ENCODE results near the gene PTPRG.
A peak's percentile ranks its signal among the peaks of the same experiment; 100 is the strongest.

PTPRG gene

DNA sequence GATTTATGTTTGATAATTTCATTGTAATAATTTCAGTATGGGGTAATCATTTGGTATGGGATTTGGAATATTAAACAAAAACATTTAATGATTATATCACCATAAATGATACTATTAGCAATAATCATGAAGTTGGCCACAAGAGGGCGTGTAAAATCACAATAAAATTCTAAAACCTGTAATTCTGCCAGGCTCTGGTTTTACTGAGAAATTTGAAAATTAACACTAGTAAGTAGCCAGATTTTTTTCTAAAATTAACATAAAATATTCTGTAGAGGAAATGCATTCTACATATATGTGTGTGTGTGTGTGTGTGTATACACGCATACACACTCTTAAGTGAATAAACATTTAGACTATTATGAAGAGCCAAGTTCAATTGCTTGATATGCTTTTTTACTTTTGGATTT is 771.5 kb downstream of the PTPRG start:
- DNase-seq = peak; percentile 30

DNA sequence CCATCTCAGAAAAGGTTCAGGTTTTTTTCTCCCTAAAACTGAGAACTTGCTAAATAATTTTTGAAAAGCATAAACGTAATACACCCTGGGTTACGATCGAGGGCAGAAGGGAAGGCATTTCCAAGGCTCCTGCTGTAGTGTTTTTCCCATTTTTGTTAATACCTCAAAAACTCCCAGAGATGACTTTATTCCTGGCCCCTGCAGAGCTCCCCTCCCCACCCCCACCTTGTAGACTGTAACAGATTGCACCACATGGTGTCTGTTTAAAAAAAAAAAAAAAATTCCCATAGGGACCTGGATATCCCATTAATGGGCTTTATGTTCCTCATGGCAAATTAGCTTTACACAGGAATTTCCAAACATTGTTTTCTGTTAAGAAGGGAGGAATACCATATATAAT is 773.8 kb downstream of the PTPRG start:
- no peak for DNase-seq

DNA sequence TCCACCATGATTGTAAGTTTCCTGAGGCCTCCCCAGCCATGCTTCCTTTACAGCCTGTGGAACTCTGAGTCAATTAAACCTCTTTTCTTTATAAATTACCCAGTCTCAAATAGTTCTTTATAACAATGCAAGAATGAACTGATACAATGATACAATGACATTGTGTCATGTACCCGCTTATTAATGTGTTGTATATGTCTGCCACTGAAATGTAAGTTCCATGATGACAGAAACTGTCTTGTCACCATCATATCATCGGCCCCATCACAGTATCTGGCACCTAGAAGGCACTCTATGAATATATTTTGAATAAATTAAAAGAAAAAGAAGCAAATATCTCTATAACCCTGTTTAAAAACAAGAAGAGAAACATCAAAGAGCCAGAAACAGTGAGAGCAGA is 782.4 kb downstream of the PTPRG start:
- DNase-seq = no peak

Measured in DMS53 (cell line).